Thyroid gland (tissue), 4 donors: ENCODE results near the gene HJV.

ENCODE experiments used
- CTCF ChIP-seq, 6 experiments: fragments of 200-600 bp in 3 of 6; fragments of 450-650 bp in 3 of 6; sonication (generic) in 3 of 6; IDR thresholded peaks; one replicate each; pipeline ENCODE4 v1.5.1; 2016 to 2019; ENCODE audit warnings: antibody characterized with exemption in 6 of 6, mild to moderate bottlenecking in 2 of 6, inconsistent platforms in 1 of 6, moderate library complexity in 1 of 6
- POLR2A ChIP-seq, 2 donors: fragments of 450-650 bp; IDR thresholded peaks; one replicate each; pipeline ENCODE4 v1.6.1; 2017; ENCODE audit warnings: antibody characterized with exemption in 2 of 2, mild to moderate bottlenecking in 2 of 2, moderate library complexity in 1 of 2

DNA sequence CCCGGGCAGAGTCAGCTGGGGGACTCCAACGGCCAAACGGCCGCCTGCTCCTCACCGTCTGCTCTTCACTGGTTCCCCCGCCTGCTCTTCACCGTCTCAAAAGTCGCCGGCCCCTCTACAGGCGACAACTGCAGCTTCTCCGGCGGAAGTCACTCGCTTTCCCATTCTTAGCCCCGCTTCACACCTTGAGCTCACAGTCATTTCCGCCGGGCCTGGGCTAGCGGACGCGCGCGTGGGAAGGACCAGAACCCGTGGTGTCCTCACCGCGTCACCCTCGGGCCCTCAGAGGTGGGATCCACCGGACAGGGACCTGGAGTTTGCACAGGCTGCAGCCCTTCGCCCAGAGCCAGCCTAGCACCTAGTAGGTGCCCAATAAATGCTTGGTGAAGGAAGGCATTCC lies 27.9 kb upstream of the HJV start:
- TF ChIP-seq CTCF (IDR thresholded peaks at IDR 0.05) = no peak
- TF ChIP-seq POLR2A (IDR thresholded peaks at IDR 0.05) = no peak
